GM19240 (cell line): ENCODE results near the gene HYAL3.

Experiments
- DNase-seq: peaks from one replicate; pipeline ENCODE4 v3.0.0; 2011; ENCODE audit warnings: low spot score; ENCODE audit not compliant: insufficient read length

The HYAL3 gene, protein sequence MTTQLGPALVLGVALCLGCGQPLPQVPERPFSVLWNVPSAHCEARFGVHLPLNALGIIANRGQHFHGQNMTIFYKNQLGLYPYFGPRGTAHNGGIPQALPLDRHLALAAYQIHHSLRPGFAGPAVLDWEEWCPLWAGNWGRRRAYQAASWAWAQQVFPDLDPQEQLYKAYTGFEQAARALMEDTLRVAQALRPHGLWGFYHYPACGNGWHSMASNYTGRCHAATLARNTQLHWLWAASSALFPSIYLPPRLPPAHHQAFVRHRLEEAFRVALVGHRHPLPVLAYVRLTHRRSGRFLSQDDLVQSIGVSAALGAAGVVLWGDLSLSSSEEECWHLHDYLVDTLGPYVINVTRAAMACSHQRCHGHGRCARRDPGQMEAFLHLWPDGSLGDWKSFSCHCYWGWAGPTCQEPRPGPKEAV

DNA sequence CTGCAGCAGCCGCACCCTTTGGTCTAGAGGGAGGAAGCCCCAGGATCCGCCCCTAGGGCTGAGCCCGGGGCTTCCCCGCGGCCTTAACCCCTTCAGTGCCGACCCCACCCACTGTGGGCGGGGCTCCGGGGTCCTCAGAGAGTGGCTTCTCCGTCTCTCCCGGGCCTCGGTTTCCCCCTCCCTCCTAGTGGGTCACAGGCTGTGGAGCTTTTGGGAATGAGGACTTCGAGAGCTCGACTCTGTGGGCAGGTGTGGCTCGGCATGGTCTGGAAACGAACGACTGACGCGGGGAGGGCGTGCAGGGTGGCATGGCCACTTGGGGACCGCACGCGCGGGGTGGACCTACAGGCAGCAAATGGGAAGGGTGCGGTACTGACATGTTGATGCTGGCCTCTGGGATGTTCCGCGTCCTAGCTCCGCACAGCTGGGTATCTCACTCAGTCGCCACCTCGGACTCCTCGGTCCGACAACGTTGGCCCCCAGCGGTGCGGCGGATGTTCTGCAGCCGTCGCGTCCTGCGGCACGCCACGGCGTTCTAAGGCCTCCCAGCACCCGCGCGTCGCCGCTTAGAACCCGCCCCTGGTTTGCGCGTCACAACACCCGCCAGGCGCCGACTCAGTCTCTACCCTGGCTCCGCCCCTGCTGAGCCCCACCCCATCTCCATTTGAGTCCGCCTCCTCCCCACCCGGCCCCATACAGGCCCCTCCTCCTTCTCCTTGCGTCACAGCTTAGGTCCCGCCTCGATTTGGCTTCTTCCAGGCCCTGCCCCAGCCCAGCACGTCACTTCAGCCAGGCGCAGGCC, at the start of gene HYAL3, which contains the start of gene NAA80:
Gene HYAL3, minus strand, starts transcription at position 570 of the 802 bp plus-strand sequence. CDS start 3,803 bp downstream, outside the sequence.
Gene NAA80, minus strand, starts transcription at position 570 of the 802 bp plus-strand sequence. CDS start 1,942 bp downstream, outside the sequence.
- DNase-seq = peak; percentile 89

DNA sequence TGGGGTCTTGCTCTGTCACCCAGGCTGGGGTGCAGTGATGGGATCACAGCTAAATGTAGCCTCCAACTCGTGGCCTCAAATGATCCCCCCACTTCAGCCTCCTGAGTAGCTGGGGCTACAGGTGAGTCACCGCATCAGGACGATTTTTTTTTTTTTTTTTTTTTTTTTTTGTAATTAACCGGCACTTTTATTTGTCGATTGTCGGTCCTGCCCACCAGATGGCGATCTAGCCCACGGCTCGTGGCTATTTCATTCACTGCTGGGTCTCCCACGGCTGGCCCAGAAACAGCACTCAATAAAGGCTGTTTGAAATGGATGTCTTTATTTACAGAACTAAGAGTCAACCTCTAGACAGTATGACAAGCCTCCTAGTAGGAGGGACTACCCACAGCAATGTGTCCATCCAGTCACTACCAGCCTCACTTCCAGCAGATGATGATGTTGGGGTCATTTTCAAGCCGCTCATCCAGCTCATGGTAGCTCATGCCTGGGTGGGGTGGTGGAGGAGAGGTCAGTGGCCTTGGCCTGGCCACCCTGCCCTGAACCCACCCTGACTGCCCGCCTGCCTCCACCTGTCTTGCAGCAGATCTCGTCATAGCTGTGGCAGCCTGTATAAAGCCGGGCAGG, 48.1 kb upstream of the HYAL3 start:
- no peak for DNase-seq

DNA sequence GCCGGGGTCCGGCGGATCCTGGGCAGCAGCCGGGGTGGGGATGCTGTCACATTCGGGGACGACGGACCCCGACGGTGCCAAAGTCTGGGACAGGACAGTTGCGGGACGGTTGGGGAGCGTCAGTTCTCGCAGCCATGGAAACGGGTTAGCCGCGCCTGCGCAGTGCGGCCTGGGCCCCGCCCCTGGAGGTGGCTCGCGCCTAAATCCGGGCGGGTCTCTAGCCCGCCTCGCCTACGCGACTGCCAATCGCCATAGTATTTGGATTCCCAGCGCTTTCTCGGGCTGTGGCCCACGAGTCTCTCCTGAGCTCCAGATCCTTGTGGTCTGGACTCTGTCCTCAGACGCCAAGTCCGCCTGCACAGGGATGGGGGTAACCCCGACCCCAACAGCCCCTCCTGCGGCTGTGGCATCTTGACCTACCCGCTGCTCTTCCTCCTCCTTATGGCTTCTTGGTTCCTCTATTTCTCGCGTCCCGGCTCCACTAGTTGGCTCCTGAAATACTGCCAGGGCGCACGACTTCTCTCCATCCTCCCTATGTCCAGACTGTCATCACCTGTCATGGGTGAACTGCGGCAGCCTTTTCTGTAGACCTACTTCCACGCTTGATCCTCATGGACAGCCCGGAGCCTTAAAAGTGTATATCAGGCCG, 46.5 kb upstream of the HYAL3 start, which contains the start of gene ZMYND10:
Gene ZMYND10, minus strand, starts transcription at position 147 of the 649 bp plus-strand sequence. CDS start 153 bp downstream, outside the sequence.
- DNase-seq = peak; percentile 51

DNA sequence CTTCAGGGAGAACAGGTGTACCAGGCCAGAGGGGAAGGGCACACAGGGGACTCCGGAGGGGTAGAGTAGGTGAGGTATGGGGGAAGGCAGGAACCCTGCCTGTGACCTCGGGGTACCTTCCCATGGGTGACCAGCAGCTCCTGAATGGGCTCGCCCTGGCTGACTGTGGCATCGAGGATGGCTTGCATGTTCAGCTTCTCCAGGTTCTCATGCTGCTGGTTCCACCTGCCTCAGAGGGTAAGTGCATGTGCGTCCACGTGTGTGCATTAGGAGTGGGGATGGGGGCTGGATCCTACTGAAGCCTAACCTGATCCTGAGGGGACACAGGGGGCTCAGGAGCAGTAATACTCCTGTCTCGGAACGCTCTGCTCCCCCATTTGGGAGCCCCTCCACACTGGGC, 45.8 kb upstream of the HYAL3 start:
- no peak for DNase-seq

DNA sequence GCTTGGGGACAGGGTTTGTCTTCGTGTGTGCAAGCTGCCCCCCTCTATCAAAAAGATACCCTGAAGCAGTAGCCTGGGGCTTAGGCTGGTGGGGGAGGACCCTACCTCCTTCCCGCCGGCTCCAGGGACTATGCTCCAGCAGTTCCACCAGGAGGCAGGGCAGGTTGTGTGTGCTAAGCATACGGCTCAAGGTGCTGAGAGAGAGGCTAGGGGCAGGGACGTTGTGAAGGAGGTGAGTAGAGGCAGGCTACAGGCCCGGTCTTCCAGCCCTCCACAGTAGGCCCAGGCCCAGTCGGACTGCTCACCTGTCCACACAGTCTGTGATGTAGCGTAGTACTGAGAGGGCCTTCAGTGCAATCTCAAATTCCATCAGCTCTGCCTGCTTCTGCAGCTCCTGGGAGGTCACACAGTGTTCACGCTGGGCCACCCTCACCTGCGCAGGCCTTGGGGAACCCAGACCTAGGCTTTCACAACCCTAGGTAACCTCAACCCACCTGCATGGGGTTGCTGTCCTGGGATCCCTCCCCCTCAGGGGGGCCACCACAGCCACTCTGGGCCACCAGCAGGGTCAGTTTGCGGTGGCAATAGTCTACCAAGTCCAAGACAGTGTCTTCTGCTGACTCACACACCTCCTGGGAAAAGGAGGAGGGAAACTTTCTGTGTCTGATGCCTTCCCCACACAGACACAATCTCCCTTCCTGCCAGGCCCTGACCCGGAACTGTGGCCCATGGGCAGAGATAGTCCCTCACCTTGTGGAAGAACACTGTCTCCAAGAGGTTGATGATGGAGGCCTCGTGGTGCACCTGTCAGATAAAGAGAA, 43.8 kb upstream of the HYAL3 start:
- no peak for DNase-seq

DNA sequence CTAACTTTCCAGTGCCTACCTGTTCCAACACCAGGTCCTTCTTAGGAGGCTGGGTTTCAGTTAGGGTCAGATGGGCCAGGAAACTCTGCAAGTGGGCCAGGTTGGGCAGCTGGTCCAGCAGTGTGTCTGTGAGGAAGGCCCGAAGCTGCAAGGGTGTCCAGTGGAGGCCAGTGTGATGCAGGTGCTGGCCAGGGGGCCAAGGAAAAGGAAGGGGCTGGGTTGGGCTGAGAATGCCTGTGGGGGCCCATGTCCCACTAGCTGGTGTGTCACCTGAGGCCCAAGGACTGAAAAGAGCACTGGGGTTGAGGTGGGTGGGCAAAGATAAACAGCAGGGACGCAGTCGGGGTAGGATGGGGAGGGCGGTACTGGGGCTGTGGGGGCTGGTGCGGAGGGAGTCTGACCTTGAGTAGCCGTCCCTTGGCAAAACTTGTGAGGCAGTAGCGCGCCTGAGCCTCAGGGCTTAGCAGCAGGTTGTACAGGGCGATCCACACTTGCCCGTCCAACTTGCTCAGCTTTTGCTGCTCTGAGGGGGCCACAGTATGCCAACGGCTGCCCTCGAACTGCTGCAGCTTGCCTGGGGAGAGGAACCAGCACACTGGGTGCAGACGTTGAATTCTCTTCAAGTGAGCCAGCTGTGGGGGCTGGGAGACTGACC, 42.9 kb upstream of the HYAL3 start:
- no peak for DNase-seq

DNA sequence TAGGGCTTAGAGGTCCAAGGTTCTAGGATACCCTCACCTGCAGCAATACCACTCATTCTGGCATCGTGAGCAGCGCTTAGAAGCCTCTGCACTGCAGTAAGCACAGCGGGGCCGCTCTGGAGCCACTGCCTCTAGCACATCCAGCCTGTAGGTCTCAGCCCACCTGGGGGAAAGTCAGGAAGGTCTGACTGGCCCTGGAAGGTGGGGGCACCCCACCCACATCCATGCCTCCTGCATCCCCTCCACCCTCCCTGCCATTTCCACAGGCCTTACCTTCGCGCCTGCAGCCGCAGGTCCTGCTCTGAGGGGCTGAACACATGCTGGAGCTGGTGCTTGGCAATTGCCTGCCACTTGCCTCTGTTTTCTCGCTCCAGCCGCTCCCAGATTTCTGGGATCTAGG, 42.3 kb upstream of the HYAL3 start:
- no peak for DNase-seq

DNA sequence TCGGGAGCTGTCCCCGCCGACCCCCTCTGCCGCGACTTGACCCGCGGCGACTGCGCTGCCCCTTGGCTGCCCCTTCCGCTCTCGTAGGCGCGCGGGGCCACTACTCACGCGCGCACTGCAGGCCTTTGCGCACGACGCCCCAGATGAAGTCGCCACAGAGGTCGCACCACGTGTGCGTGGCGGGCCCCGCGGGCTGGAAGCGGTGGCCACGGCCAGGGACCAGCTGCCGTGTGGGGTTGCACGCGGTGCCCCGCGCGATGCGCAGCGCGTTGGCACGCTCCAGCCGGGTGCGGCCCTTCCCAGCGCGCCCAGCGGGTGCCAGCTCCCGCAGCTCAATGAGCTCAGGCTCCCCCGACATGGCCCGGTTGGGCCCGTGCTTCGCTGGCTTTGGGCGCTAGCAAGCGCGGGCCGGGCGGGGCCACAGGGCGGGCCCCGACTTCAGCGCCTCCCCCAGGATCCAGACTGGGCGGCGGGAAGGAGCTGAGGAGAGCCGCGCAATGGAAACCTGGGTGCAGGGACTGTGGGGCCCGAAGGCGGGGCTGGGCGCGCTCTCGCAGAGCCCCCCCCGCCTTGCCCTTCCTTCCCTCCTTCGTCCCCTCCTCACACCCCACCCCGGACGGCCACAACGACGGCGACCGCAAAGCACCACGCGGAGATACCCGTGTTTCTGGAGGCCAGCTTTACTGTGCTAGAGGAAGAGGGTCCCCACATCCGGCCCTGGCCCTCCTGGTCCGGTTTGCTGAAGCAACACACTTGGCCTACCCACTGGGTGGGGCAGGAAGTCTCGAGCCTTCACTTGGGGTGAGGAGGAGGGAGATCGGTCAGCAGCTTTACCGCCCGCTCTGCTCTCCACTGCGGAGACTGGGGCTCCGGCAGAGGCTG, 41.5 kb upstream of the HYAL3 start, which contains the start of gene RASSF1:
Gene RASSF1, minus strand, starts transcription at position 389 of the 882 bp plus-strand sequence. Its CDS starts 31 bp downstream, at position 358.
- peak; percentile 51 for DNase-seq

DNA sequence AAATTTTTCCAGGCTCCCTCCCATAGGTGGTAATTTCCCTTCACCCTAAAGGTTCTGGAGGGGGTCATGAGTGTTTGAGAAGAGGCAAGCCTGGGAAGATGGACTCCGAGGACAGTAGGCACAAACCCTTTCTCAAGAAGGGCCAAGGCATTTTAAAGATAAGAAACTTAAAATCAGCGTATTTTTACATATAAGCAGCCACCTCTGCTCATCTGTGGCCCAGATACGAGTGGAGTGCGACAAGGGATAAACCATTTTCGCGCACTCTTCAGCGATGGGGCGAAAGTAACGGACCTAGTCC, 40.9 kb upstream of the HYAL3 start:
- no peak for DNase-seq

DNA sequence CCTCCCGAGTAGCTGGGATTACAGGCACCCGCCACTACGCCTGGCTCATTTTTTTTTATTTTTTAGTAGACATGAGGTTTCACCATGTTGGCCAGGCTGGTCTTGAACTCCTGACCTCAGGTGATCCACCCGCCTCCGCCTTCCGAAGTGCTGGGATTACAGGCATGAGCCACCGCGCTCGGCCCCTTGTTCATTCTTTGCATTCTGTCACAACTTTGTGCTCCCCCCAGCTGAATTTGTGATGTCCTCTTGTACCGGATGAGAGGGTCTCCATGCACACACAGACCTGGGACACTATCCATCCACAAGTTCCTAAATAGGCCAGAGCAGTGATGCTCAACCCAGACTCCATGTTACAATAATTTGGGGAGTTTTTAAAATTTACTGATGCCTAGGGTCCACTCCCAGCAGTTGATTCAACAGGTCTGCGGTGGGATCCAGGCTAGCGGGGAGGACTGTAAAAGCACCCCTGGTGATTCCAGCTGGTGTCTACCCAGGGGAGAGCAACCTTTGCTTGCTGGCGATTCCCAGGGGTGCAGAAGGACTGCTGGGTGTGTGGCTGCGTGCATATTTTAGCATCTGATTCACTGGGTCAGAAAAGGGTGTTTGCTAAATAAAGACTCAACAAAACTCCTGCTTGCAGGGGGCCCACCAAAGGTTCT, 40.4 kb upstream of the HYAL3 start:
- no peak for DNase-seq

DNA sequence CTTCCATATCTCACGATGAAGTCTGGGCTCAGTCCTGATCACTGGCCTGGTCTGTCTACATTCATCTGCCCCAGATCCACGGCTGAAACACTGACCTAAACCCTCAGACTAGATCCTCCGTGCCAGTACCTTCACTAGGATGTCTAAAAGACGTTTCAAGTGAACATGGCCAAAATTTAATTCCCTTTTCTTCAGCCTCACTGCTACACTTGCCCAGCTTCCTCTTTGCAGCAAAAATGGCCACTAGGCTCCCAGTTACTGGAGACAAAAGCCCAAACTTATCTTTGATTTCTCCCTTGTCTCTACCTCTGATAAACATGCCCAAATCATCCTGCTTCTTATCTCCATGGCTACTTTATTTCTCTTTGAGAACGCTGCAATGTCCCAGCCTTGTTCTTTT, 39.8 kb upstream of the HYAL3 start:
- DNase-seq = no peak

DNA sequence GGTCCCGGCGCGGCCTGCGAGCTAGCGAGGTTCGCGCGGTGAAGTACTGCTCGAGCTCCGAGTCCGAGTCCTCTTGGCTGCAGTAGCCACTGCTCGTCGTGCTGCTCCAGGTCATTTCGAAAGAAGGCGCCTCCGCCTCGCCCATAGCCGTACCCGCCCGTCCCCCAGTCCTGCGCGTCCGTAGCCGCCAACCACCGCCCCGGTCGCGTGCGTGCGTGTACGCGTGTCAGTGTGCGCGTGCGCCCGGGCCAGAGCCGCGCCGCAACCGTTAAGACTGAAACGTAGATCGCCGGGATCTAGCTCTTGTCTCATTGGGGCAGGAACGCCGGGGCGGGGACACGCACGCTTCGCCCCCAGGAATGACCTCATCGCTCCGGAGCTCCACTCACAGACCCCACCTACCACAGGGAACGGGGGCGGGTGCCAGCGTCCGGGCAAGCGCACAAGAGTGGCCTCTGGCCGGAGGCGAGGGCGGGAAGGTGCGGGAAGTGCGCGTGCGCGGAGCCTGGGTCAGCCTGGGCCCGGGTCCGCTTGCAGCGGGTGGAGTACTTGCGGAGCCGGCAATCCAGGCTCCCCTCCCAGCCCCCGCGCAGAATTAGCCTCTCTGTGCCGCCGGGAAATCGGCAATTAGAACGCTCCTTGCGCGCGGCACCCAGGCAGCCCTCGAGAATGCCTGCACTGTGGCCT, 38.1 kb upstream of the HYAL3 start:
- peak; percentile 96 for DNase-seq

DNA sequence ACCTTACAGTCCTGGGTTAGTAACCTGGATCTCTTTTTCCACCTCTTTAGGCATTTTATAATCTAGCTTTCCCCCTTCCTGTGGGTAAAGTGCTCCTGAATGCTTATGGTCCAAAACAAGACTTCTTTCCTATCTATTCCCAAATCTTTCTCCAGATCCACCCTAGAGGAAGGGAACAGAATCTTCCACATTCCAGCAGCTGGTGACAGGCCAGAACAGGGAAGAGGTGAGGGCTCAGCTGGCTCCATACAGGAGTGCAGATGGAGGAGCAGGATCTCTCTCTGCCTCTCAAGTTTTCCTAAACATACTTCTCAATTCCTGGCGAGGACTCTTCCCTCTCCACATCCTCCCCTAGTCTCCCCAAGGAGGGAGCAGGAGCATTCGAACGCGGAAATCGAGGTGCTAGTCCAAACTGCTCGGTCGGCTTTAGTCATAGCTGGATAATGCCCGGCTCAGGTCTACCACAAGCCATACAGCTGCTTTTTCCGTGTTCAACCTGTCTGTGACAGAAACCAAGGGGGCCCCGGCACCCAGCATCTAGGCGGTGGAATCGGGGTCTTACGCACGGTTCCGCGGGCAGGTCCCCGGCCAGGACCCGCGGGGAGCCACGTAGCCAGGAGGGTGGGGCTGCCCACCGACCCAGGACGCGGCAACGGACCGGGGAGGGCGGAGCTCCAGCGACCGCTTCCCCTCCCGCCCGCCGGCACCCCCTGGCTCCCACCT, 37.4 kb upstream of the HYAL3 start:
- DNase-seq = peak; percentile 30

DNA sequence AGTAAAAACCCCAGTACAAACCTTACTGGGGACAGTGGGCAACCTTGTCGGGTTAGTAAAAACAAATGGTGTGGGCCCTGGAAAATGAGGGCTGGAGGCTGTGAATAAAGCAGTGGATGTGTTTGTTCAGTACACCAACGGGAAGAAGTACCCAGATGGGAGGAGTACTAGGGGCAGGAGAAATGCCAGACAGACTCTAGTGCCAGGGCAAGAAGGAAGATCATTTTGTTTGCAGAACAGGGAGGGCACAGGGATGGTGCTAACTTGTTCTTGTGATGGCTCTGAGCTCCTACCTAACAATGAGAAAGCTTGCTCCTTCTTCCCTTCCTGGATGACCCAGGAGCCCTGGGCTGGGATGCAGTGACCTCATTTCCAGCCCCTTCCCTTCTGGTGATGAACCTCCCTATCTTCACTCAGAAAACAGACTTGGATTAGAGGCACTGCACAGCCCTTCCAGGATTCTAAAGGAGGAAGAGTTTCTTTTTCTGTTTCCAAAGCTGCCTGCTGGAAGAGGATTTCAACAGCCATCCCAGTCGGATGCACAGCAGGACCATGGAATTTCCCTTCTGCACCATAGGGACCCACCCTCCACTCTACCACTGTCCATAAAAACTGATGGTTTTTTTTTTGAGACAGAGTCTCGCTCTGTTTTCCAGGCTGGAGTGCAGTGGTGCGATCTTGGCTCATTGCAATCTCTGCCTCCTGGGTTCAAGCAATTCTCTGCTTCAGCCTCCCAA, 35.3 kb upstream of the HYAL3 start:
- DNase-seq = no peak

DNA sequence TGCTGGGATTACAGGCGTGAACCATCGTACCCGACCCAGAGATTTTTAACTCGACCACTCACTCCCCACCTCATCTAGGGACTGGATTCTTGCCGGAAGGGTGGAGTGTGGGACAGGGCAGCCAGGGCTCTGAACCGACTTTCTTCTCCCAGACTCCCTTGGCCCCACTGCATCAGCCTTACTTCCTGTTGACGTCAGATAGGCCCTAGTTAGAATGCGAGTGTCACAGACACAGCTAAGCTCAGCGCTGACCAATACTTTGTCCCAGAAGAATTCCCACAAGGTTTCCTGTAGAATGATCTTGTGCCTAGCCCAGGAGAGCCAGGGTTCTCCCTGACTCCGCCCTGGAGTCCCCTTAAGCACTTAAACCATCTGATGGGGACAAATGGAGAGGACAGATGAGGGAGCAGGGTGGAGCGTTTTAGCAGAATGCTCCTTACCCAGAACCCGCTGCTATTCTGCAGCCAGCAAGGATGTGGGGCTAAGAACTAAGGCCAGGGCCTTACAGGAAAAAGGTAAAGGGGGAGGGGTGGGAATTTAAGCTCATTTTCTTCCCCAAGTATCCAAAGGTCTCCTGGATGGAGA, 34.6 kb upstream of the HYAL3 start:
- DNase-seq = no peak

DNA sequence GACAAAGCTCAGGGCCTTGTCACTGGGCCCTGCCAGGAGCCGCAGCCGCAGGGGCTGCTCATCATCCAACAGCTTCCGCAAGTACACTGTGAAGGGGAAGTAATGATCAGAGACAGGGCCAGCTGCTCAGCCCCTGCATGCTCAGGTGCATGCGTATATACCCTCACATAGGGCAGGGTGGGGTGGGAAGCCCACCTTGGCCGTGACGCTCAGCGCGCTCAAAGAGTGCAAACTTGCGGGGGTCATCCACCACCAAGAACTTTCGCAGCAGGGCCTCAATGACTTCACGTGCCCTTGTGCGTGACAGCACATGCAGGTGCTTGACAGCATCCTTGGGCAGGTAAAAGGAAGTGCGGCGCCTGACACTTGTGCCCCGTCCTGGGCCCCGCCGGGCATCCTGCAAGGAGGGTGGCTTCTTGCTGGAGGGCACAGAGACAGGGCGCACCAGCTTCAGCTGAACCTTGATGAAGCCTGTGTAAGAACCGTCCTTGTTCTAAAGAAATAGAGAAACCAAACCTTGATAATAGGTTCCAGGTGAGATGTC, 32.2 kb upstream of the HYAL3 start:
- DNase-seq = no peak
